Measurements from ENCODE around the gene STK40. TPM values are rescaled to one million over a fixed set of nuclear protein-coding genes. Genes with fewer than 3 reads are reported as not detected.

Gene STK40
- total RNA-seq, 2 experiments from 2014 or later, result 43.8 to 83.9 TPM

DNA sequence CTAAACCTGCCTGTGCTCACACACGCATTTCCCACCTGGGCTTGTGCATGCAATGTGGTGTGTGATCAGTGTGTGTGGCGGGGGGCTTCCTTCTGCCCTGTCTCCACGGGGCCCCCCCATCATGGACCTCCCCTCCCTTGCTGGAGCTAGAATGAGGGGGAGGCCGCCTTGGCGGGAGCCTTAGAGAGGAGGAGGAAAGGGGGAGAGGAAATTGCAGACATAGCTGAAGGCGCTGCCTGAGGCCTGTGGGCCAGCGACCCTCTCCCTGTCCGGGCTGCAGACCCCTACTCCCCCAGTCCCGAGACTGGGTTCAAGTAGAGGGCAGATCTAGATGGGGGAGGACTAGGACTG lies 61.4 kb downstream of the STK40 start:
- Histone ChIP-seq H3K4me3 (ENCODE audit: low read depth, low read length, poor library complexity, severe bottlenecking) (no peak overlapping the region), H4K20me1 (ENCODE audit: insufficient read depth, low read length) (no peaks in the 10 kb centered on the region), H2AFZ (ENCODE audit: low read length) (no peak overlapping the region), H3K9me2 (ENCODE audit: insufficient read depth, low read length) (no peaks in the 10 kb centered on the region), H3K9me3 (ENCODE audit: low read length) (no peaks in the 10 kb centered on the region), H3K27ac (ENCODE audit: low read depth, low read length, poor library complexity, severe bottlenecking) (no peak overlapping the region), H3K4me2 (ENCODE audit: low read length) (no peak overlapping the region), H3K79me2 (ENCODE audit: insufficient read depth, low read depth, low read length) (no peaks in the 10 kb centered on the region), H3K4me1 (ENCODE audit: insufficient read depth, low read length, poor library complexity, severe bottlenecking) (peaks cover 41% of the 10 kb centered on the region), H3K36me3 (ENCODE audit: insufficient read depth, low read length) (no peaks in the 10 kb centered on the region)
- POLR2A ChIA-PET, result no interaction called here
- intact Hi-C loops (cut with micrococcal nuclease; ENCODE audit: unreplicated experiment), result no loop called here
- DNase-seq (ENCODE audit: low spot score), result no peak
- TF ChIP-seq EZH2phosphoT487 (IDR thresholded peaks at IDR 0.05; ENCODE audit: borderline replicate concordance, low read depth, low read length), result no peak
- TF ChIP-seq, protein P1, sequence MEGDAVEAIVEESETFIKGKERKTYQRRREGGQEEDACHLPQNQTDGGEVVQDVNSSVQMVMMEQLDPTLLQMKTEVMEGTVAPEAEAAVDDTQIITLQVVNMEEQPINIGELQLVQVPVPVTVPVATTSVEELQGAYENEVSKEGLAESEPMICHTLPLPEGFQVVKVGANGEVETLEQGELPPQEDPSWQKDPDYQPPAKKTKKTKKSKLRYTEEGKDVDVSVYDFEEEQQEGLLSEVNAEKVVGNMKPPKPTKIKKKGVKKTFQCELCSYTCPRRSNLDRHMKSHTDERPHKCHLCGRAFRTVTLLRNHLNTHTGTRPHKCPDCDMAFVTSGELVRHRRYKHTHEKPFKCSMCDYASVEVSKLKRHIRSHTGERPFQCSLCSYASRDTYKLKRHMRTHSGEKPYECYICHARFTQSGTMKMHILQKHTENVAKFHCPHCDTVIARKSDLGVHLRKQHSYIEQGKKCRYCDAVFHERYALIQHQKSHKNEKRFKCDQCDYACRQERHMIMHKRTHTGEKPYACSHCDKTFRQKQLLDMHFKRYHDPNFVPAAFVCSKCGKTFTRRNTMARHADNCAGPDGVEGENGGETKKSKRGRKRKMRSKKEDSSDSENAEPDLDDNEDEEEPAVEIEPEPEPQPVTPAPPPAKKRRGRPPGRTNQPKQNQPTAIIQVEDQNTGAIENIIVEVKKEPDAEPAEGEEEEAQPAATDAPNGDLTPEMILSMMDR (conservative IDR thresholded peaks at IDR 0.05; ENCODE audit: low read length), result no peak
- CTCF ChIA-PET (ENCODE audit: unreplicated experiment), result no interaction called here
- no TSS peak for BruUV-seq (replicated peaks)

DNA sequence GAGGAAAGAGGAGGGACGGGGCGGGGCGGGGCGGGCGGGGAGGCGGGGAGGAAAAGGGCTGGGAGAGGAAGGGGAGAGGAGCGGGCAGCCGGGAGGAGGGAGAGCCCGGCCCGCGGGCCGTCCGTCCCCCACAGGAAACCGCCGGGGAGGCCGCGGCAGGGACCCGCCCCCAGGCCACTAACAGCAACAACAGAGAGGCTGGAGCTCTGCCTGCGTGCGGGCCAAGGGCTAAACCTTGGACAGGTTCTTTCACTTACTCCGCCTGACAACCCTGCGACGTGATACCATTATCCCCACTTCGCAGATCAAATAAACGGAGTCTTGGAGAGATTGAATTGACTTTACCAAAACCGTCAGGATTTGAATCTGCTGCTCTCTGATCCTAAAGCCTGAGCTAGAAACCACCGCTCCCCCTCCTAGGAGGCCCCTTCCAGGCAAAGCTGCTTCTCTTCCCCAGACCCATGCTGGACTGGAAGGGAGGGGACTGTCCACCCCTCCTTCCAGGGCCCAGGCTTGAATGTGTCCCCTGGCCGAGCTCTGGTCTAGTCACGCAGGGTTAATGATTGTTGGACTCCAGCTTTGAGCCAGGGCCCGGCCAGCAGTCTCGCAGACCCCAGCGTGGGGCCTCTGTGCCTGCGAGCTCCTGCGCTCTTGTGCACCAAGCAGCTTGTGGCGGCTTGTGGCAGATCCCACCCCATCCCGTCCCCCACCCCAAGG lies 61.9 kb downstream of the STK40 start, which contains the start of gene EVA1B:
EVA1B (minus strand) TSS at position 10 of the 717 bp plus-strand sequence. CDS start 608 bp downstream, outside the sequence.
- H3K79me2 ChIP-seq (ENCODE audit: insufficient read depth, low read depth, low read length), result no peaks in the 10 kb centered on the region
- ChIA-PET POLR2A (no interaction called here), CTCF (ENCODE audit: unreplicated experiment) (no interaction called here)
- no peaks in the 10 kb centered on the region for H4K20me1 ChIP-seq (ENCODE audit: insufficient read depth, low read length)
- H3K4me1 ChIP-seq (ENCODE audit: insufficient read depth, low read length, poor library complexity, severe bottlenecking), result peaks cover 35% of the 10 kb centered on the region
- intact Hi-C loops (cut with micrococcal nuclease; ENCODE audit: unreplicated experiment), result no loop called here
- peak within 1 kb of the TSS; percentile 56 for H3K4me3 ChIP-seq (ENCODE audit: low read depth, low read length, poor library complexity, severe bottlenecking)
- no peaks in the 10 kb centered on the region for H3K9me3 ChIP-seq (ENCODE audit: low read length)
- peak; percentile 29 for DNase-seq (ENCODE audit: low spot score)
- no peak within 1 kb of the TSS for H3K27ac ChIP-seq (ENCODE audit: low read depth, low read length, poor library complexity, severe bottlenecking)
- BruUV-seq (replicated peaks), result no TSS peak
- H2AFZ ChIP-seq (ENCODE audit: low read length), result 0 out of 2 replicates have a peak within 1 kb of the TSS, but pooled peaks have one; percentile 42
- no peak for TF ChIP-seq EZH2phosphoT487 (IDR thresholded peaks at IDR 0.05; ENCODE audit: borderline replicate concordance, low read depth, low read length)
- TF ChIP-seq, protein P1 (conservative IDR thresholded peaks at IDR 0.05; ENCODE audit: low read length), result no peak
- H3K9me2 ChIP-seq (ENCODE audit: insufficient read depth, low read length), result no peaks in the 10 kb centered on the region
- no peaks in the 10 kb centered on the region for H3K36me3 ChIP-seq (ENCODE audit: insufficient read depth, low read length)
- H3K4me2 ChIP-seq (ENCODE audit: low read length), result peak within 1 kb of the TSS; percentile 61

Data from OCI-LY7 (cell line).